ENCODE data around the gene PTPRD. TPM values are rescaled to one million over a fixed set of nuclear protein-coding genes. Genes with fewer than 3 reads are reported as not detected.

PTPRD gene
- total RNA-seq, 2 experiments from 2014 or later, result not detected

DNA sequence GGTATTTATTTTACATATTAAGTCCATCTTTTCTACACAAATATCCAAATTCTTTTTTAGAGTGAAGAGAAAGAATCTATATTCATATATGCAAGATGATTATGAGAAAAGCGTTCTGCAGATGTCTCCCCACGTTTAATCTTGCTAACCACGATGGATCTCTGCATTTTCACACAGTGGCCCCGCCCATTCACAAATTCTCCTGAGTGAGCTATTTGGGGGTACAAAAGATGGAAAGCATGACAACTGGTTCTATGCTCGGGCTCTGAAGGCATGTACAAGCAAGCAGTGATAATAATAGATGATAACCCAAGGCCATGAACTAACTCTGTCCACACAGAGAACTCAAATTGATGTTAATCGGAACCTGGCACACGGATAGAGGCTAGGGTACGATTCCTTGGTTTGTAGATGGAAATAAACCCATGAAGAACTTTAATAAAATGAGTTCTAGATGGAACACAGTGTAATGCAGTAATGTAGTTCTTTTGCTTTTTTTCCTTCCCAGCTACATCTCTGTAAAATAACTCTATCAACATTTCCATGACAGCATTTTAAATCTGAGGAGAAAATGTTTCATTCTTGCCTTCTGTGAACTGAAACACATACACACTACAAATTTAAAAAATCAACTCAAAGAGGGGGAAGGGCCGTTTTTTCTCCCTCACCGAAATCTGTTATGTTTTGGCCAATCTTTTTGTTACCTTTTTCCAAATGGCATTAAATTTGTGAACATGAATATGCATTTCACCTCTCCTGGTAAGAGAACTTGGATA lies 1961.5 kb downstream of the PTPRD start:
- DNase-seq, result no peak
- intact Hi-C loops (cut with micrococcal nuclease), result no loop called here
- H3K4me1 Mint-ChIP-seq (ENCODE audit: low read depth), result no peaks in the 10 kb centered on the region
- no peaks in the 10 kb centered on the region for H3K27me3 Mint-ChIP-seq (ENCODE audit: low read depth)
- no peak overlapping the region for H3K27ac Mint-ChIP-seq
- no peaks in the 10 kb centered on the region for H3K36me3 Mint-ChIP-seq (ENCODE audit: low read depth)
- H3K4me3 Mint-ChIP-seq, result no peak overlapping the region
- no peaks in the 10 kb centered on the region for H3K9me3 Mint-ChIP-seq
- CTCF ChIA-PET, result no interaction called here

DNA sequence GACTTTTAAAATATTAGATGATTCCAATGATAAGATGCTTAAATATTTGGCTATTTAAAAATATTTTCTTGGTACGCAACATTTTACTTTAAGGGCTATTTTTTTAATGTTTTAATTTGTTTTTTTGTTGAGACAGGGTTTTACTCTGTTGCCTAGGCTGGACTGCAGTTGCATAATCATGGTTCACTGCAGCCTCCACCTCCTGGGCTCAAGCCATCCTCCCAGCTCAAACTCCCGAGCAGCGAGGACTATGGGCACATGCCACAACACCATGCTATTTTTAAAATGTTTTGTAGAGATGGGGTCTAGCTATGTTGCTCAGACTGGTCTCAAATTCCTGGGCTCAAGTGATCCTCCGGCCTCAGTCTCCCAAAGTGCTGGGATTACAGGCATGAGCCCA lies 1963.0 kb downstream of the PTPRD start:
- Mint-ChIP-seq H3K36me3 (ENCODE audit: low read depth) (no peaks in the 10 kb centered on the region), H3K27me3 (ENCODE audit: low read depth) (peaks cover 1% of the 10 kb centered on the region), H3K9me3 (no peaks in the 10 kb centered on the region), H3K4me1 (ENCODE audit: low read depth) (no peaks in the 10 kb centered on the region), H3K27ac (no peak overlapping the region), H3K4me3 (no peak overlapping the region)
- intact Hi-C loops (cut with micrococcal nuclease), result no loop called here
- DNase-seq, result no peak
- CTCF ChIA-PET, result no interaction called here

DNA sequence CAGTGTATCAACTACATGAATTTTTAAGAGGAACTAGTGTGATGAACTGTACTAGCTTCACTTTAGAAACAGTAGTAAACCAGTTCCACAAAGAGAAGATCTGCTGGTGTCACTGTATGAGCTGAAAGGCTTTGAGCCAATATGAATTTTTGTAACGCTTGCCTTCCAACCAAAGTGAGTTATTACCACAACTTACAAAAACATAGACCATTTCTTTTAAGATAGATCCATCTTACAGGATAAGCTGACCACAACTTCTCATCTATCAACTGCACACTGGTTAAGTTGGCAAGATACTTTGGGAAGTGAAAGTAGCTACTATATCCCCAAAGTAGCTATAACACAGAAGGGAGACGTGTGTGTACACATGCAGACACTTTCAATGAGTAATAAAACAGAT lies 1963.6 kb downstream of the PTPRD start:
- Mint-ChIP-seq H3K9me3 (no peaks in the 10 kb centered on the region), H3K36me3 (ENCODE audit: low read depth) (no peaks in the 10 kb centered on the region), H3K27me3 (ENCODE audit: low read depth) (peaks cover 1% of the 10 kb centered on the region), H3K4me3 (no peak overlapping the region), H3K27ac (no peak overlapping the region), H3K4me1 (ENCODE audit: low read depth) (no peaks in the 10 kb centered on the region)
- no peak for DNase-seq
- CTCF ChIA-PET, result no interaction called here
- intact Hi-C loops (cut with micrococcal nuclease), result no loop called here

DNA sequence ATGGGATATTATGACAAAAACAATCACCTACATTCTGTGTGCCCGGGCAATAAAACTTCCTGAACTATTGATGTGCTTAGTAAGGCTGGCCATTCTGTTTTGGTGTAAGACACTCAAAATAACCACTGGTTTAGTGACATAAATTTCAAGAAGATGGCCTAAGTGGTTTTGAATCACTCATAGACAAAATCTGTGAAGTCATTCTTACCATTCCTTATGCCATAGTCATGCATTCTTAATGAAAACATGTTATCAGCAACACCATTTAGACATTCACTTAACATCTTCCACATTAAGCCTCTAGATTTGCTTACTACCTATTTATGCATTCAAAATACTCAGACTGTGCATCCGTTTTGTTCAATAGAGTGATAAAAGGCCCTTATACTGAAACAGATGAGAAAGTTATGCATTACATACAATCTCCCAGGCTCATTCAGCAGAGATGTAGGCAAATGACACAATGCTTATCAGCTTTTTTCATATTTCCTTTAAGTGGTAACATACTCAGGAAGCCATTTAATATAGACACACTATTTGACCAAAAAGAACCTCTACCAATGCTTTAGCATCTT lies 1964.4 kb downstream of the PTPRD start:
- no peak for DNase-seq
- CTCF ChIA-PET, result no interaction called here
- no peaks in the 10 kb centered on the region for H3K4me1 Mint-ChIP-seq (ENCODE audit: low read depth)
- no peak overlapping the region for H3K4me3 Mint-ChIP-seq
- H3K27me3 Mint-ChIP-seq (ENCODE audit: low read depth), result peaks cover 1% of the 10 kb centered on the region
- intact Hi-C loops (cut with micrococcal nuclease), result no loop called here
- no peaks in the 10 kb centered on the region for H3K9me3 Mint-ChIP-seq
- H3K36me3 Mint-ChIP-seq (ENCODE audit: low read depth), result no peaks in the 10 kb centered on the region
- H3K27ac Mint-ChIP-seq, result no peak overlapping the region

DNA sequence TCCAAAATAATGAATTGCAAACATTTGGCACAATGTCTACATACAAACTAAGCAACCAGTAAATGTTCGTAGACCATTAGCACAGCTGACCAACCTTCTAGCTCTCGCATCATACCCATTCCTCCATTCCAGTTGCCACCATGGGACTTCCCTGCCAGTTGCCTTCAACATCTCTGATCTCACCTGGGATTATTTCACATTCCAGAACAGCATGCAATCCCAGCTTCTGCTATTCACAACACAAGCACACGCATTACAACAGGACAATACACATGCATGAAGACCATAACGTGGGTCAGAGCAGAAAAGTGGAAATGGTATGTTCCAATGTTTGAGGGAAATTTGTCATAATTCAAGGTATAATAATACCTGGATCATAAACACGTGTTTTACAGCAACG lies 1965.0 kb downstream of the PTPRD start:
- H3K4me3 Mint-ChIP-seq, result no peak overlapping the region
- peaks cover 1% of the 10 kb centered on the region for H3K27me3 Mint-ChIP-seq (ENCODE audit: low read depth)
- H3K36me3 Mint-ChIP-seq (ENCODE audit: low read depth), result no peaks in the 10 kb centered on the region
- H3K4me1 Mint-ChIP-seq (ENCODE audit: low read depth), result no peaks in the 10 kb centered on the region
- no peak overlapping the region for H3K27ac Mint-ChIP-seq
- no peak for DNase-seq
- intact Hi-C loops (cut with micrococcal nuclease), result no loop called here
- CTCF ChIA-PET, result no interaction called here
- H3K9me3 Mint-ChIP-seq, result no peaks in the 10 kb centered on the region

DNA sequence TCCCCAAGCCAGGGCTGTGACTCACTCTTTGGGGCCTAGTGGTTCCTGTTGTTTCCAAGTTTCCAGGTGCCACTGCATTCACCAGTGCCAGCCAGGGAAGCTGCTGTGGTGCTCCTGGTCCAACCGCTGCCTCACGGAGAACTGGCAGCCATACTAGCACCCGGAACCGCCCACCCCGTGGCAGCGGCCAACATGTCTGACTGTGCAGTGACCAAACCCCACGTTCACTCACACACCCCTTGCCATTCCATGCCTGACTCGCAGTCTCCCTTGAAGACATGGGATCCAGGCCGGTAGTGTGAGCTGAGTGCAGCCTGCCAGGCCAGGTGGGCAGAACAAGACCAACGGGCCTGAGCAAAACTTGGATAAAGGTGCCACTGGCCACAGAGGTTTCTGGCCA lies 1968.2 kb downstream of the PTPRD start:
- H3K9me3 Mint-ChIP-seq, result no peaks in the 10 kb centered on the region
- no peak for DNase-seq
- peaks cover 1% of the 10 kb centered on the region for H3K27me3 Mint-ChIP-seq (ENCODE audit: low read depth)
- CTCF ChIA-PET, result no interaction called here
- H3K4me3 Mint-ChIP-seq, result no peak overlapping the region
- intact Hi-C loops (cut with micrococcal nuclease), result loop anchor here (5.0 kb wide), 1 partner anchor 62 kb away; no protein-coding TSS in a partner anchor
- no peaks in the 10 kb centered on the region for H3K36me3 Mint-ChIP-seq (ENCODE audit: low read depth)
- no peaks in the 10 kb centered on the region for H3K4me1 Mint-ChIP-seq (ENCODE audit: low read depth)
- H3K27ac Mint-ChIP-seq, result no peak overlapping the region

DNA sequence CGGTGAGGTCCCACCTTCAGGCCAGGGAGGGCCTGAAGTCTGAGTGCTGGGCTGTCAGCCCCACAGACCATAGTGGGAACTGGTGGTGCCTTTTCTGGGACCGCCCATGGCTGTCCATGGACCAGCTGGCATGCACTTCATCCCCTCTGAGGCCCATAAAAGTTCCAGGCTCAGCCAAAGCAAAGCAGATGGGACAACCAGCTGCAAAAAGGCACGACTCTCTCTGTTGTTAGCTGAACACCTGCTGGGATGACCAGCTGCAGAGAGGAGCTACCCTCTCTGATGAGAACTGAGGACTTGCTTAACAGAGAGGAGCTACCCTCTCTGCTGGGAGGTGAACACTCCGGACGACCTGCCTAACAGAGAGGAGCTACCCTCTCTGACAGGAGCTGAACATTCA lies 1968.9 kb downstream of the PTPRD start:
- H3K4me3 Mint-ChIP-seq, result no peak overlapping the region
- intact Hi-C loops (cut with micrococcal nuclease), result loop anchor here (5.0 kb wide), 1 partner anchor 62 kb away; no protein-coding TSS in a partner anchor
- H3K27ac Mint-ChIP-seq, result no peak overlapping the region
- no peaks in the 10 kb centered on the region for H3K36me3 Mint-ChIP-seq (ENCODE audit: low read depth)
- DNase-seq, result no peak
- H3K27me3 Mint-ChIP-seq (ENCODE audit: low read depth), result peaks cover 1% of the 10 kb centered on the region
- H3K4me1 Mint-ChIP-seq (ENCODE audit: low read depth), result no peaks in the 10 kb centered on the region
- H3K9me3 Mint-ChIP-seq, result no peaks in the 10 kb centered on the region
- CTCF ChIA-PET, result no interaction called here

DNA sequence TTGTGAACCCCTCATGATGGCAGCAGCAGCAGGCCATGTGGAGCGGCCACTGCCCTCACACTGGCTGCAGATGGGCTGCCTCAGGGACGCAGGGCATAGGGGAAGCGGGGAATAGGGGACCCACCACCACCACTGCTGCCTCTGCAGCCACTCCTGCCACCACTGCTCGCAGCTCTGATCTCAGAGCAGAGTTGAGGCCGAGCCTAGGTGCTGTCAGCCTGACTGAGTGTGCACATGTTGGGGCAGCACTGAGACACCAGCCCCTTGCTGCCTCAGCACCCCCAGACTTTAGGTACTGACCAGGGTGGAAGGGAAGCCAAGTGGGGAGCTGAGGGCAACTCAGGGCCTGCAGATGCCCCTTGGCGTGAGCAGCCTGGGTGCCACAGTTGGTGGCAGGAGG lies 1969.3 kb downstream of the PTPRD start:
- intact Hi-C loops (cut with micrococcal nuclease), result loop anchor here (5.0 kb wide), 1 partner anchor 61 kb away; no protein-coding TSS in a partner anchor
- CTCF ChIA-PET, result no interaction called here
- no peaks in the 10 kb centered on the region for H3K4me1 Mint-ChIP-seq (ENCODE audit: low read depth)
- DNase-seq, result no peak
- H3K9me3 Mint-ChIP-seq, result no peaks in the 10 kb centered on the region
- no peaks in the 10 kb centered on the region for H3K36me3 Mint-ChIP-seq (ENCODE audit: low read depth)
- peaks cover 1% of the 10 kb centered on the region for H3K27me3 Mint-ChIP-seq (ENCODE audit: low read depth)
- H3K4me3 Mint-ChIP-seq, result no peak overlapping the region
- H3K27ac Mint-ChIP-seq, result no peak overlapping the region

DNA sequence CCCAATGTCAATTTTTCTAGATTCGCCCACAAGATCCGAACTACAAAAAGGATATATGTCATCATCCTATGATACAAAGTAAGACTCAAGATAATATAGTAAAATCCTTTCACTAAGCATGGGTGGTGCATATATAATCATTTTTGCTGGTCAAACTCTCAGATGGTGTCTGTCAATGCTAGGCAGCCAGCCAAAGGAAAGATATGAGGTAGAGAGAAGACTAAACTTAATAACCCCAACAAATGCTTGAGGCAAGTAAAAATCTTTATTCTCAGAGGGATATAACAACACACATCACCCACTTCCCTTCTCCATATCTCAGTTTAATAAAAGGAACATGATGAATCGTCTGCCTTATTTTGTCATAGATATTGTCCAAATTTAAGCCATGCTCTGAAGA lies 1972.0 kb downstream of the PTPRD start:
- Mint-ChIP-seq H3K9me3 (no peaks in the 10 kb centered on the region), H3K4me3 (no peak overlapping the region), H3K27ac (no peak overlapping the region), H3K36me3 (ENCODE audit: low read depth) (no peaks in the 10 kb centered on the region), H3K4me1 (ENCODE audit: low read depth) (no peaks in the 10 kb centered on the region), H3K27me3 (ENCODE audit: low read depth) (peaks cover under 1% of the 10 kb centered on the region)
- no peak for DNase-seq
- intact Hi-C loops (cut with micrococcal nuclease), result loop anchor here (5.0 kb wide), 1 partner anchor 58 kb away; no protein-coding TSS in a partner anchor
- CTCF ChIA-PET, result no interaction called here

DNA sequence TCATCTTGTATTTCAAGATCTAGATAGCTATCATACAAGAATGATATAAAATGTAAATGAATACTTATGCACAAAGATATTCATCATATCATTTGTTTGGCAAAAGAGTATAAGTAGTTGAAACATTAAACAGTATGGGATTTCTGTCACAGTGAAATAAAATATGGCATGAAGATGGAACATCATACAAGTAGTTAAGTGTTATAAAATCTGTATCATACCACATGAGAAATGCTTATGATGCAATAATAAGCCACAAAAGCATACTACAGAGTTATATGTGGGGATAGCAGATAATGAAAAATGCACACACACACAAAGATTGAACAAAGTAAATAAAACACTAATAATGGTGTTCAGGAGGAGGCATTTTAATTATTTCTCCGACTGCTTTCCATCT lies 1975.2 kb downstream of the PTPRD start:
- CTCF ChIA-PET, result interaction anchor here (0.6 kb wide), 1 partner anchor 259 kb away, joined by 4 read pairs; no protein-coding TSS in a partner anchor
- Mint-ChIP-seq H3K4me1 (ENCODE audit: low read depth) (no peaks in the 10 kb centered on the region), H3K27ac (no peak overlapping the region), H3K4me3 (no peak overlapping the region), H3K9me3 (no peaks in the 10 kb centered on the region), H3K27me3 (ENCODE audit: low read depth) (no peaks in the 10 kb centered on the region), H3K36me3 (ENCODE audit: low read depth) (no peaks in the 10 kb centered on the region)
- no peak for DNase-seq
- intact Hi-C loops (cut with micrococcal nuclease), result no loop called here

DNA sequence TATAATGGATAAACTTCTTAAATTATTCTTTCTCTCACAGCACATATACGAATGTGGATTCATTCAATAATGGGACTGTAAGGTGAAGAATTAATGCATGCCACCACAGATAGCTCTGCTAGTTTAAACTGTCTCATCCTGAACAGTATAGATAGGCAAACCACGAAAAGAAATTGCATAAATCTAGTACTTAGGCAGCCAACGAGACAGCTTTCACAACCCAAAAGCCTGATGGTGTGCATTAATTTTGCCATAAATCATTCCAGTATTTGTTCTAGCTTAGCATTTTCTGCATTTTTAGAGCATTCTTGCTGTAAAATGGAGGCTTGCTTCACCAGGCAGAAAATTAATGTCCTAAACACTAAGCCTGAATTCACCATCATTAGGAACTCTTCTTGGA lies 1979.0 kb downstream of the PTPRD start:
- no peak for DNase-seq
- H3K36me3 Mint-ChIP-seq (ENCODE audit: low read depth), result no peaks in the 10 kb centered on the region
- CTCF ChIA-PET, result interaction anchor here (0.9 kb wide), 1 partner anchor 31 kb away, joined by 6 read pairs; no protein-coding TSS in a partner anchor
- H3K27ac Mint-ChIP-seq, result no peak overlapping the region
- no peaks in the 10 kb centered on the region for H3K27me3 Mint-ChIP-seq (ENCODE audit: low read depth)
- no peak overlapping the region for H3K4me3 Mint-ChIP-seq
- H3K9me3 Mint-ChIP-seq, result no peaks in the 10 kb centered on the region
- intact Hi-C loops (cut with micrococcal nuclease), result no loop called here
- no peaks in the 10 kb centered on the region for H3K4me1 Mint-ChIP-seq (ENCODE audit: low read depth)

DNA sequence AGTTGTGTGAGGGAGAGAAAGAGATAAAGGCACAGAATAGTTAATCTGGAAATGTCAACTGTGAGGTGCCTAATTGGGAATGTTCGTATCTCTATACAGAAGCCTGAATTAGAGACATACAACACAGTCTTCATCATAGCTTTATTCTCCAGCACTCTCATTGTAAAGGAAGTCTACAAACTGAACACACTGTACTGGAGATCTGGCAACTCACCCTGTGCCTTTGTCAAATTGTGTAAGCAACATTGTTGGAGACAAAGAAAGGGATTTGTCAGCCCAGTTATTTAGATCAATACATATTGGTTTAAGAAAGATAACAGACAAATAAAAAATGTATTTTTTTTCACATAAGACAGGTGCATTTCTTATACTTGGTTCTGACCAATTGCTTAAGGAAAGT lies 1980.3 kb downstream of the PTPRD start:
- intact Hi-C loops (cut with micrococcal nuclease), result no loop called here
- CTCF ChIA-PET, result no interaction called here
- no peaks in the 10 kb centered on the region for H3K4me1 Mint-ChIP-seq (ENCODE audit: low read depth)
- no peak for DNase-seq
- H3K36me3 Mint-ChIP-seq (ENCODE audit: low read depth), result no peaks in the 10 kb centered on the region
- H3K27ac Mint-ChIP-seq, result no peak overlapping the region
- H3K27me3 Mint-ChIP-seq (ENCODE audit: low read depth), result peaks cover 3% of the 10 kb centered on the region
- no peaks in the 10 kb centered on the region for H3K9me3 Mint-ChIP-seq
- no peak overlapping the region for H3K4me3 Mint-ChIP-seq

DNA sequence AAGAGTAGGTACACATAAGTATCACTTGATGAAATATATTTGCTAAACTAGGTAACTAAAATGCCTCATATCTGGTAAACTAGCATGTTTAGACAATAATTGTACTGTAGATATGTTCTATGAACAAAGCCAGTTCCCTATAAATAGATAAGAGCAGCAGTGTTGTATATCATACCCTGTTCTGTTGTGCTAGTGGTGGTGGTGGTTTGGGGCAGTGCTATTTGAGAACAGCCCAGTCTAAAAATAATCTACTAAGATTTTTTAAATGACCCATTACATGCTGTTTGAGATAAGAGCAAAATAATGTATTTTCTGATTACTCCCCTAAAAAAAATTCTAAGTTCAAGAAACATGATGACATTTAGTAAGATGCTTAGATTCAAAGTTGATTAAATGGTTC lies 1984.0 kb downstream of the PTPRD start:
- H3K4me1 Mint-ChIP-seq (ENCODE audit: low read depth), result no peaks in the 10 kb centered on the region
- H3K36me3 Mint-ChIP-seq (ENCODE audit: low read depth), result no peaks in the 10 kb centered on the region
- intact Hi-C loops (cut with micrococcal nuclease), result no loop called here
- no peak overlapping the region for H3K4me3 Mint-ChIP-seq
- H3K27me3 Mint-ChIP-seq (ENCODE audit: low read depth), result peaks cover 3% of the 10 kb centered on the region
- H3K27ac Mint-ChIP-seq, result no peak overlapping the region
- CTCF ChIA-PET, result no interaction called here
- DNase-seq, result no peak
- H3K9me3 Mint-ChIP-seq, result no peaks in the 10 kb centered on the region

Data from activated naive CD4-positive, alpha-beta T cell treated with anti-CD3 and anti-CD28 coated beads for 36 hours (primary cell).